HEK293 (cell line): ENCODE measurements around the gene ANKRD9.

Source experiments
- GFI1B ChIP-seq: fragments of 450-650 bp; formaldehyde crosslinking; IDR thresholded peaks from 2 replicates; pipeline ENCODE4 v1.5.1; 2016; ENCODE audit warnings: missing biosample characterization, missing genetic modification characterization
- GLIS1 ChIP-seq: fragments of 450-650 bp; formaldehyde crosslinking; IDR thresholded peaks from 2 replicates; pipeline ENCODE4 v1.5.1; 2016; ENCODE audit warnings: missing biosample characterization, missing genetic modification characterization
- GLIS2 ChIP-seq: fragments of 450-650 bp; formaldehyde crosslinking; IDR thresholded peaks from 2 replicates; pipeline ENCODE4 v1.5.1; 2016; ENCODE audit warnings: missing biosample characterization, missing genetic modification characterization
- IKZF3 ChIP-seq: fragments of 450-650 bp; IDR thresholded peaks from 2 replicates; pipeline ENCODE4 v1.5.0; 2018; ENCODE audit warnings: missing biosample characterization, mild to moderate bottlenecking, missing genetic modification characterization, moderate library complexity
- KLF1 ChIP-seq: fragments of 450-650 bp; formaldehyde crosslinking; IDR thresholded peaks from 2 replicates; pipeline ENCODE4 v1.5.1; 2016; ENCODE audit warnings: missing biosample characterization, missing genetic modification characterization
- KLF10 ChIP-seq: fragments of 450-650 bp; IDR thresholded peaks from 2 replicates; pipeline ENCODE4 v1.5.1; 2018; ENCODE audit warnings: missing biosample characterization, mild to moderate bottlenecking, missing genetic modification characterization
- KLF17 ChIP-seq: fragments of 450-650 bp; formaldehyde crosslinking; IDR thresholded peaks from 2 replicates; pipeline ENCODE4 v1.5.1; 2016; ENCODE audit warnings: missing biosample characterization, missing genetic modification characterization
- KLF7 ChIP-seq: fragments of 450-650 bp; formaldehyde crosslinking; IDR thresholded peaks from 2 replicates; pipeline ENCODE4 v1.5.1; 2016; ENCODE audit warnings: missing biosample characterization, missing genetic modification characterization, borderline replicate concordance
- PRDM1 ChIP-seq: fragments of 450-650 bp; formaldehyde crosslinking; IDR thresholded peaks from 2 replicates; pipeline ENCODE4; 2016; ENCODE audit warnings: missing biosample characterization, missing genetic modification characterization
- ZBTB10 ChIP-seq: fragments of 450-650 bp; formaldehyde crosslinking; IDR thresholded peaks from 2 replicates; pipeline ENCODE4 v1.5.1; 2016; ENCODE audit warnings: missing biosample characterization, missing genetic modification characterization
- ZBTB20 ChIP-seq: fragments of 450-650 bp; formaldehyde crosslinking; IDR thresholded peaks from 2 replicates; pipeline ENCODE4 v1.5.1; 2016; ENCODE audit warnings: missing biosample characterization, missing genetic modification characterization
- ZBTB26 ChIP-seq: fragments of 450-650 bp; formaldehyde crosslinking; optimal IDR thresholded peaks from 2 replicates; pipeline ENCODE3; 2016; ENCODE audit warnings: missing biosample characterization, mild to moderate bottlenecking, missing genetic modification characterization
- ZBTB44 ChIP-seq: fragments of 450-650 bp; IDR thresholded peaks from 2 replicates; pipeline ENCODE4 v1.5.1; 2018; ENCODE audit warnings: missing biosample characterization, mild to moderate bottlenecking, missing genetic modification characterization
- ZBTB7A ChIP-seq: fragments of 450-650 bp; formaldehyde crosslinking; IDR thresholded peaks from 2 replicates; pipeline ENCODE4 v1.5.1; 2016; ENCODE audit warnings: low read depth, missing biosample characterization, missing genetic modification characterization
- ZNF184 ChIP-seq: fragments of 450-650 bp; IDR thresholded peaks from 2 replicates; pipeline ENCODE4 v1.5.1; 2018; ENCODE audit warnings: missing biosample characterization, mild to moderate bottlenecking, missing genetic modification characterization
- ZNF2 ChIP-seq: fragments of 450-650 bp; formaldehyde crosslinking; IDR thresholded peaks from 2 replicates; pipeline ENCODE4 v1.5.1; 2016; ENCODE audit warnings: missing biosample characterization, missing genetic modification characterization
- ZNF280D ChIP-seq: fragments of 450-650 bp; formaldehyde crosslinking; IDR thresholded peaks from 2 replicates; pipeline ENCODE4 v1.5.1; 2016; ENCODE audit warnings: missing biosample characterization, missing genetic modification characterization
- ZNF423 ChIP-seq: fragments of 450-650 bp; formaldehyde crosslinking; IDR thresholded peaks from 2 replicates; pipeline ENCODE4 v1.5.1; 2016; ENCODE audit warnings: missing biosample characterization, missing genetic modification characterization
- ZNF501 ChIP-seq: fragments of 450-650 bp; formaldehyde crosslinking; IDR thresholded peaks from 2 replicates; pipeline ENCODE4 v1.5.1; 2016; ENCODE audit warnings: missing biosample characterization, missing genetic modification characterization
- ZNF513 ChIP-seq: fragments of 450-650 bp; IDR thresholded peaks from 2 replicates; pipeline ENCODE4 v1.5.1; 2018; ENCODE audit warnings: missing biosample characterization, missing genetic modification characterization
- ZNF561 ChIP-seq: fragments of 450-650 bp; IDR thresholded peaks from 2 replicates; pipeline ENCODE4 v1.5.1; 2018; ENCODE audit warnings: missing biosample characterization, missing genetic modification characterization, borderline replicate concordance
- ZNF654 ChIP-seq: fragments of 450-650 bp; formaldehyde crosslinking; IDR thresholded peaks from 2 replicates; pipeline ENCODE4 v1.5.1; 2016; ENCODE audit warnings: low read depth, missing biosample characterization, missing genetic modification characterization
- ZNF660 ChIP-seq: fragments of 450-650 bp; IDR thresholded peaks from 2 replicates; pipeline ENCODE4 v1.5.1; 2018; ENCODE audit warnings: missing biosample characterization, mild to moderate bottlenecking, missing genetic modification characterization
- ZNF692 ChIP-seq: fragments of 450-650 bp; formaldehyde crosslinking; IDR thresholded peaks from 2 replicates; pipeline ENCODE4 v1.5.1; 2016; ENCODE audit warnings: missing biosample characterization, missing genetic modification characterization
- ZSCAN30 ChIP-seq: fragments of 450-650 bp; IDR thresholded peaks from 2 replicates; pipeline ENCODE4 v1.5.1; 2018; ENCODE audit warnings: missing biosample characterization, mild to moderate bottlenecking, missing genetic modification characterization, moderate library complexity

ANKRD9 gene

GRCh38 chr14:102524451-102525218 lies 15.1 kb upstream of the ANKRD9 start (continued):
- TF ChIP-seq KLF17 (tag by site-specific recombination) (peak; percentile 85), ZBTB26 (tag by site-specific recombination) (peak; percentile 29), KLF7 (tag by site-specific recombination) (0 out of 2 replicates have a peak, but pooled peaks have one; percentile 16), ZNF513 (tag by site-specific recombination) (no peak), ZBTB20 (tag by site-specific recombination) (peak; percentile 89), KLF1 (peak; percentile 72), PRDM1 (tag by site-specific recombination) (peak; percentile 25; the same call in 1 of the 2 replicates), ZNF423 (tag by site-specific recombination) (peak; percentile 99), KLF10 (0 out of 2 replicates have a peak, but pooled peaks have one; percentile 16), GLIS2 (tag by site-specific recombination) (peak; percentile 94), ZNF280D (tag by site-specific recombination) (no peak), ZNF692 (tag by site-specific recombination) (peak; percentile 63), ZNF660 (tag by site-specific recombination) (peak; percentile 73; the same call in 1 of the 2 replicates), ZBTB10 (tag by site-specific recombination) (peak; percentile 63; the same call in 1 of the 2 replicates), ZNF184 (0 out of 2 replicates have a peak, but pooled peaks have one; percentile 38), GFI1B (tag by site-specific recombination) (peak; percentile 63; the same call in 1 of the 2 replicates), ZNF561 (tag by site-specific recombination) (peak; percentile 99), ZBTB44 (tag by site-specific recombination) (0 out of 2 replicates have a peak, but pooled peaks have one; percentile 25), ZNF2 (tag by site-specific recombination) (peak; percentile 94), ZNF501 (tag by site-specific recombination) (peak; percentile 58; the same call in 1 of the 2 replicates), ZNF654 (peak; percentile 57), ZBTB7A (peak; percentile 70; the same call in 1 of the 2 replicates), GLIS1 (tag by site-specific recombination) (peak; percentile 83), IKZF3 (tag by site-specific recombination) (peak; percentile 86), ZSCAN30 (tag by site-specific recombination) (peak; percentile 62)
